Upper lobe of right lung (tissue), 1 donor: Measurements from ENCODE around the gene FBXL14. TPM values are rescaled to one million over a fixed set of nuclear protein-coding genes. Genes with fewer than 3 reads are reported as not detected.
A peak's percentile ranks its signal among the peaks of the same experiment; 100 is the strongest.
"Not testable (repeated sequence)": the region's sequence is repeated elsewhere in the genome, so short reads cannot be mapped to it uniquely, and the experiment has no call there.

Experiments
- ATAC-seq: fragments of 200-7000 bp; cut with Tn5 transposase; one replicate; pipeline ENCODE4 v1.9.1; 2020; ENCODE audit warnings: mild to moderate bottlenecking, moderate library complexity
- DNase-seq: peaks from one replicate; pipeline ENCODE4 v3.0.0-alpha.2; 2020
- H3K27ac ChIP-seq: fragments of 200-600 bp; one replicate; pipeline ENCODE4 v1.8.0; 2022
- H3K27me3 ChIP-seq: fragments of 200-600 bp; one replicate; pipeline ENCODE4 v1.8.0; 2022; ENCODE audit warnings: mild to moderate bottlenecking
- H3K36me3 ChIP-seq: fragments of 200-600 bp; one replicate; pipeline ENCODE4 v1.8.0; 2022
- H3K4me1 ChIP-seq: fragments of 200-600 bp; one replicate; pipeline ENCODE4 v1.8.0; 2022
- H3K4me3 ChIP-seq: fragments of 200-600 bp; one replicate; pipeline ENCODE4 v1.8.0; 2022; ENCODE audit warnings: mild to moderate bottlenecking
- H3K9me3 ChIP-seq: fragments of 200-600 bp; one replicate; pipeline ENCODE4 v1.8.0; 2022
- CTCF ChIP-seq: fragments of 200-600 bp; IDR thresholded peaks from one replicate; pipeline ENCODE4 v1.8.0; 2022; ENCODE audit warnings: antibody characterized with exemption
- intact Hi-C: fragments of 100-400 bp; cut with DNase I; formaldehyde crosslinking; loops from one replicate; pipeline ENCODE4 v1.11.0; 2022
- total RNA-seq: library from RNA; stranded (reverse); fragmentation: NEBNext Ultra II Directional; extraction: Animal tissue kit (Norgen Biotek cat#: 25700); gene quantifications from one replicate; pipeline ENCODE4 v1.2.1, GENCODE V29; 2021
- donor health status: DM: no; HTN: yes; CAD: no; lungs with severe emphysema.

The FBXL14 gene
- total RNA-seq, 1 donor from 2014 or later, result 17.3 TPM

GRCh38 chr12:1559676-1560091, 34.7 kb downstream of the FBXL14 start:
- no peaks in the 10 kb centered on the region for H3K27me3 ChIP-seq
- H3K4me1 ChIP-seq, result no peaks in the 10 kb centered on the region
- H3K27ac ChIP-seq, result no peak overlapping the region
- H3K9me3 ChIP-seq, result no peaks in the 10 kb centered on the region
- ATAC-seq (peak; percentile 71), DNase-seq (no peak)
- intact Hi-C loops, result no loop called here
- no peak for TF ChIP-seq CTCF
- H3K36me3 ChIP-seq, result no peaks in the 10 kb centered on the region
- H3K4me3 ChIP-seq, result no peak overlapping the region

- DNase-seq, H3K36me3 ChIP-seq, ATAC-seq, intact Hi-C loops, H3K9me3 ChIP-seq, H3K27ac ChIP-seq, H3K4me3 ChIP-seq, H3K4me1 ChIP-seq, H3K27me3 ChIP-seq: not testable (repeated sequence)
Measured at GRCh38 chr12:1558108-1558507, 36.3 kb downstream of the FBXL14 start.

GRCh38 chr12:1553987-1554982, 40.1 kb downstream of the FBXL14 start:
- no peaks in the 10 kb centered on the region for H3K9me3 ChIP-seq
- DNase-seq, result peak; percentile 47
- no peak for ATAC-seq
- H3K4me3 ChIP-seq, result no peak overlapping the region
- no peaks in the 10 kb centered on the region for H3K27me3 ChIP-seq
- intact Hi-C loops, result no loop called here
- no peak overlapping the region for H3K27ac ChIP-seq
- no peaks in the 10 kb centered on the region for H3K36me3 ChIP-seq
- no peaks in the 10 kb centered on the region for H3K4me1 ChIP-seq
- TF ChIP-seq CTCF, result no peak

GRCh38 chr12:1553536-1553935, 40.8 kb downstream of the FBXL14 start:
- no peak for TF ChIP-seq CTCF
- no peaks in the 10 kb centered on the region for H3K9me3 ChIP-seq
- no peaks in the 10 kb centered on the region for H3K36me3 ChIP-seq
- intact Hi-C loops, result no loop called here
- peak; percentile 29 for DNase-seq
- H3K4me3 ChIP-seq, result no peak overlapping the region
- H3K27ac ChIP-seq, result no peak overlapping the region
- H3K27me3 ChIP-seq, result no peaks in the 10 kb centered on the region
- no peak for ATAC-seq
- no peaks in the 10 kb centered on the region for H3K4me1 ChIP-seq

- Histone ChIP-seq H3K9me3 (no peaks in the 10 kb centered on the region), H3K36me3 (no peaks in the 10 kb centered on the region), H3K27me3 (no peaks in the 10 kb centered on the region), H3K4me3 (no peak overlapping the region), H3K27ac (no peak overlapping the region), H3K4me1 (no peaks in the 10 kb centered on the region)
- intact Hi-C loops, result no loop called here
- TF ChIP-seq CTCF, result no peak
- DNase-seq, result no peak
- no peak for ATAC-seq
Measured at GRCh38 chr12:1552911-1553491, 41.4 kb downstream of the FBXL14 start.

- Histone ChIP-seq H3K9me3 (no peaks in the 10 kb centered on the region), H3K27me3 (no peaks in the 10 kb centered on the region), H3K27ac (no peak overlapping the region), H3K4me3 (no peak overlapping the region), H3K36me3 (no peaks in the 10 kb centered on the region), H3K4me1 (no peaks in the 10 kb centered on the region)
- intact Hi-C loops, result no loop called here
- DNase-seq (no peak), ATAC-seq (no peak)
- no peak for TF ChIP-seq CTCF
Measured at GRCh38 chr12:1552171-1552570, 42.2 kb downstream of the FBXL14 start.
